ENCODE data around the gene TGFB1. TPM values are rescaled to one million over a fixed set of nuclear protein-coding genes. Genes with fewer than 3 reads are reported as not detected.

The TGFB1 gene
- total and polyA plus RNA-seq, 2 of the 13 experiments (the other 11 are each of a cell fraction or from before 2014, with no cell fraction given): 4.1 to 5.4 TPM

- TF ChIP-seq ARID2 (CRISPR knock-in tag; IDR thresholded peaks at IDR 0.05; ENCODE audit: borderline replicate concordance): no peak
- no peak for TF ChIP-seq ZNF225 (CRISPR knock-in tag; IDR thresholded peaks at IDR 0.05)
- no peak for TF ChIP-seq NONO (IDR thresholded peaks at IDR 0.05)
- 0 out of 2 replicates have a peak, but pooled peaks have one; percentile 11 for TF ChIP-seq NONO (CRISPR knock-in tag; conservative IDR thresholded peaks at IDR 0.05)
- no peak for TF ChIP-seq PHF21A (CRISPR knock-in tag; IDR thresholded peaks at IDR 0.05)
- TF ChIP-seq TGIF2 (CRISPR knock-in tag; IDR thresholded peaks at IDR 0.05): 0 out of 2 replicates have a peak, but pooled peaks have one; percentile 2
- peak overlapping the region; percentile 83 for H3K4me2 ChIP-seq (ENCODE audit: low read depth, low read length)
- ChIA-PET POLR2A (interaction anchor here (2.5 kb wide), 1 partner anchor 13 kb away, joined by 11 read pairs; the partner anchor contains the start of gene B9D2), CTCF (ENCODE audit: low intra/inter-chr PET ratio, low total read pairs) (no interaction called here)
- H3K27ac ChIP-seq (ENCODE audit: extremely low read length, insufficient read depth, low read length): peak overlapping the region; percentile 50
- no peaks in the 10 kb centered on the region; a peak in 1 of 5 replicates for H3K36me3 ChIP-seq (replicated peaks in 1 of 2; ENCODE audit: control insufficient read depth in 1 of 2, insufficient read depth in 2 of 2, low read length in 2 of 2)
- peak overlapping the region; percentile 65 to 81 (median 74) for H3K4me3 ChIP-seq (replicated peaks in 1 of 3; ENCODE audit: insufficient read depth in 1 of 3, low read depth in 2 of 3, low read length in 3 of 3)
- BruUV-seq (replicated peaks): no TSS peak
- H3K79me2 ChIP-seq (ENCODE audit: insufficient read depth, low read length): no peaks in the 10 kb centered on the region
- FAIRE-seq (peak; percentile 44), DNase-seq (ENCODE audit: low spot score) (no peak), ATAC-seq (peak; percentile 58)
- in situ Hi-C loops (cut with HindIII; ENCODE audit: extremely low pct_ligation_motif_present, low pct_unique_long_range_greater_than_20kb): no loop called here
- no peaks in the 10 kb centered on the region for H3K9me3 ChIP-seq (ENCODE audit: low read length)
- H3K27me3 ChIP-seq (ENCODE audit: control insufficient read depth in 1 of 2, insufficient read depth in 2 of 2, low read length in 2 of 2): no peaks in the 10 kb centered on the region
- H4K20me1 ChIP-seq (ENCODE audit: insufficient read depth, low read length): no peaks in the 10 kb centered on the region
- WGBS (ENCODE audit: low lambda C conversion rate): 49% methylated on average over 8 of the region's 8 CpGs
- no peak overlapping the region for H2AFZ ChIP-seq (ENCODE audit: low read length)
- H3K4me1 ChIP-seq (ENCODE audit: insufficient read depth, low read length): peaks cover 26% of the 10 kb centered on the region
- peak overlapping the region; percentile 68 for H3K9ac ChIP-seq (ENCODE audit: insufficient read depth, low read depth, low read length)
- intact Hi-C loops (cut with micrococcal nuclease; ENCODE audit: unreplicated experiment): no loop called here
Observed at GRCh38 chr19:41376998-41377365, 23.3 kb upstream of the TGFB1 start.

GRCh38 chr19:41376241-41376997, 22.7 kb upstream of the TGFB1 start, which contains the start of gene TMEM91:
Gene TMEM91, plus strand, starts transcription at chr19:41376533. Its CDS starts 1,777 bp downstream, at chr19:41378310.
- no peaks in the 10 kb centered on the region for H4K20me1 ChIP-seq (ENCODE audit: insufficient read depth, low read length)
- no peaks in the 10 kb centered on the region for H3K79me2 ChIP-seq (ENCODE audit: insufficient read depth, low read length)
- H2AFZ ChIP-seq (ENCODE audit: low read length): peak within 1 kb of the TSS; percentile 64
- POLR2A ChIA-PET: interaction anchor here (2.5 kb wide), 1 partner anchor 12 kb away, joined by 11 read pairs; the partner anchor contains the start of gene B9D2
- TSS peak; percentile 26 for BruUV-seq (replicated peaks)
- FAIRE-seq: no peak
- no peaks in the 10 kb centered on the region for H3K9me3 ChIP-seq (ENCODE audit: low read length)
- CTCF ChIA-PET (ENCODE audit: low intra/inter-chr PET ratio, low total read pairs): no interaction called here
- DNase-seq (ENCODE audit: low spot score): no peak
- peak within 1 kb of the TSS; percentile 50 for H3K27ac ChIP-seq (ENCODE audit: extremely low read length, insufficient read depth, low read length)
- H3K4me3 ChIP-seq (replicated peaks in 1 of 3; ENCODE audit: insufficient read depth in 1 of 3, low read depth in 2 of 3, low read length in 3 of 3): peak within 1 kb of the TSS; percentile 65 to 81 (median 74)
- intact Hi-C loops (cut with micrococcal nuclease; ENCODE audit: unreplicated experiment) (no loop called here), in situ Hi-C loops (cut with HindIII; ENCODE audit: extremely low pct_ligation_motif_present, low pct_unique_long_range_greater_than_20kb) (no loop called here)
- peaks cover 26% of the 10 kb centered on the region for H3K4me1 ChIP-seq (ENCODE audit: insufficient read depth, low read length)
- no peaks in the 10 kb centered on the region; a peak in 1 of 5 replicates for H3K36me3 ChIP-seq (replicated peaks in 1 of 2; ENCODE audit: control insufficient read depth in 1 of 2, insufficient read depth in 2 of 2, low read length in 2 of 2)
- H3K9ac ChIP-seq (ENCODE audit: insufficient read depth, low read depth, low read length): peak within 1 kb of the TSS; percentile 68
- peak within 1 kb of the TSS; percentile 83 for H3K4me2 ChIP-seq (ENCODE audit: low read depth, low read length)
- no peaks in the 10 kb centered on the region for H3K27me3 ChIP-seq (ENCODE audit: control insufficient read depth in 1 of 2, insufficient read depth in 2 of 2, low read length in 2 of 2)
- ATAC-seq: peak; percentile 78
- WGBS (ENCODE audit: low lambda C conversion rate): 2% methylated on average over 12 of the region's 47 CpGs
- TF ChIP-seq GATA4 (IDR thresholded peaks at IDR 0.05; ENCODE audit: borderline replicate concordance, low read depth) (no peak), IRF1 (CRISPR knock-in tag; IDR thresholded peaks at IDR 0.05; ENCODE audit: low read depth) (no peak), JDP2 (CRISPR knock-in tag; IDR thresholded peaks at IDR 0.05; ENCODE audit: borderline replicate concordance) (no peak), ZSCAN12 (CRISPR knock-in tag; IDR thresholded peaks at IDR 0.05) (no peak), DDIT3 (CRISPR knock-in tag; IDR thresholded peaks at IDR 0.05) (no peak), SAFB2 (CRISPR knock-in tag; IDR thresholded peaks at IDR 0.05; ENCODE audit: borderline replicate concordance, low read depth) (0 out of 2 replicates have a peak, but pooled peaks have one; percentile 44), E2F5 (CRISPR knock-in tag; conservative IDR thresholded peaks at IDR 0.05) (no peak), NFIB (CRISPR knock-in tag; IDR thresholded peaks at IDR 0.05; ENCODE audit: borderline replicate concordance) (no peak), RAD51 (IDR thresholded peaks at IDR 0.05; ENCODE audit: borderline replicate concordance) (no peak), ZNF34 (CRISPR knock-in tag; IDR thresholded peaks at IDR 0.05; ENCODE audit: borderline replicate concordance) (no peak), ZNF451 (CRISPR knock-in tag; IDR thresholded peaks at IDR 0.05) (peak; percentile 49; the same call in 1 of the 2 replicates)

All from HepG2 (cell line).